Measurements from ENCODE around the gene LIMCH1.

LIMCH1 gene

DNA sequence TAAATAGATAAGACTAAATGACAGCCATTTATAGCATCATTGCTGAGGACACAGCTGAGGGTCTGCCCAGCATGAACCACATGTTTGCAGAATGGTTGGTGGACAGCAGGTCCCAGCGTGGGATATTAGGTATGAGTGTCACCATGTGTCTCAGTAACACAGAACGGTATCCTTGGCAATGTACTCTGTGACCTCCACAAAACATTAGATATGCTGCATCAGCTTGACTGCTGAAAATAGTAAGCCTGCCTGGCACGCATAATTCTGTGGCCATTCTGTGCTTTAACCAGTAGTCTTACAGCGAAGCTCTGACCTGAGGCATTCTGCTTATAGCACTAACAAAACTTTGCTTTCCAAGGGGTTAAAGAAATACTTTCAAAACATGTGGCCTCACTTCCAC, 32.0 kb downstream of the LIMCH1 start:
- DNase-seq: no peak

DNA sequence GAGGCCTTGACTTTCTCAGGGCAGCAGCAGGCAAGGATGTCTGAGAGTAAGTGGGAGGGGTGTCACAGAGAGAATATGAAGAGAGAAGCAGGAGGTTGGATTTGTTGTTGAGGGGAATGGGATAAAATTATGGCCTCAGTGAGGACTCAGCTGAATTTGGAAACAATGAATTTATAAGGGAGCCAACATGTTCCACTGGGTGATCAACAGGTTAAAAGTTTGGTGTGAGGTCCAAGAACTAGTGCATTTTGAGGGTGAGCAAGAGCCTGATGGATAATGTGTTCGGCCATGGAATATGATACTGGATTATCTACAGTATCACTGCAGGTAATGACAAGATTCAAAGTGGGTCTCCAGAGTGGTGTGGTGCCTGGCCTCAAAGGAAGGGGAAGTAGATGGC, 33.5 kb downstream of the LIMCH1 start:
- DNase-seq: no peak

- no peak for DNase-seq
These were observed 34.6 kb downstream of the LIMCH1 start for GRCh38 chr4:41572516-41572915.

DNA sequence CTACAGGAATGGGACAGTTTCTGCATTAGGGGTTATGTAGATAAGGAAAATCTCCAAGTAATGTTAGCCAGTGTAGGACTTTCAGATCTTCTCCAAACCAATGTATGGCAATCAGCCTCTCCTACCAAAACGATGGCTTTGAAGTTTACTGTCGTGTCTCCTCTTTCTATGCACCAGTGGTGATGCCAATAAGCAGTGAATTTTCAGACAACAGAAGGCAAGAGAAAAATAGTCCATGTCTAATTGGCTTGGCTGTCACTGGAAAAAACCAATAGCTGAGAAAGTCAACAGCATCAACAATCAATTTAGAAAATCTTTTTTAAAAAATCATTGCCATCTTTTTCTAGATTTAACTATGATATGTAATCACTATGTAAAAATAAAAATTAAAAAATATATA, 35.0 kb downstream of the LIMCH1 start:
- DNase-seq: no peak

DNA sequence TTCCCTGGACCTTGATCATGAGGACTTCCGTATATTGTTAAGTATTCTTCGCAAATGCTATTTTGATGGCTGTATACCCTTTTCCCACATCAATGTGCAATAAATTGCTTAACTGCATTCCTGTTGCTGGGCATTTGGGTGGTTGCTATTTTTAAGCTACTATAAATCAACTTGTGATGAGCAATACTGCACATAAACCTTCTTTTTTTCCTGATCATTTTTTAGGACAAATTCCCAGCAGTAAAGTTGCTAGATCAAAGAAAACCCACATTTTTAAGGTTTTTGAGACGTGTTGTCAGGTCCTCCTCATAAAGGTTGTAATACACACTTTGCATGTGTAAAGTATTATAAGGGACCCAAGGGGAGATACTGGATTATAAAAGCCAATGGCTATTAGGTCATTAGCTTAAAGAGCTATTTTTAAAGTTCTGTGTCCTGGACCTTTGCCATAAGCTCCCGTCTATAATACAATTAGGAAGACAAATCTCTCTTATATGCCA, 35.6 kb downstream of the LIMCH1 start:
- no peak for DNase-seq

DNA sequence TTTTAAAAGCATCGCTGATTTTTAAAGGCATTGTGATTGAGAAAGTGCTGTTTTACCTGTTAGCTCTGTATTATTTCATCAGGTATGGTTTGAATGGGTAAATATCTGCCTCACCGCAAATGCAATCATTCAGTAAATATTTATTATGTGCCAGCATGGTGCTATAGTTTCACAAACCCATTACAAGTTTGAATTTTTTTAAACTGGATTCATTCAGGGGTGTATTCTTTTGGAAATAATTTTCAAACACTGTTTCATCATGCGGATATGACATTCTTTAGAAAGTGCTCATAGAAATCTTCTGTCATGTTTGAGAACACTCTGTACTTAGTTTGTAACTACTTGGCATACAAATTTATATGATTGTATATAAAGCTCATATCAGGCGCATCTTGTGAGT, 37.2 kb downstream of the LIMCH1 start:
- DNase-seq: no peak

- DNase-seq: no peak
These were observed 37.7 kb downstream of the LIMCH1 start for GRCh38 chr4:41575665-41576064.

DNA sequence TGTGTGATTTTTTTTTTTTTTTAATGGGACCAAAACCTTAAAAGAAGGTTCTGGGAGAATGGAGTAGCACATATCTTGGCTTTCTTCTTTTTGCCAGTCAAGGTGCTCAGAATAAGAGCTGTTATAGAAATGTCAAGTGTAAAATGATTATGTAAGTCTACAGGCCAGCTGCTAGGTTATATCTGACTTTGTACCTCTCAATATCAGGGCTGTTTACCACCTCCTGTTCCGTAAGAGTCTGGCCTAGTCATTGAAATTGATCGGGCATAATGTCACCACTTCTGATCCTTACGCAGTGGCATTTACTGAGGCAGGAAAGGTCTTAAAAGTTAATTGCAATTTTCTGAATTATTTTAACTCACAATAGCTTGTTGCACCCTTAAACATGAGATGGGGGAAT, 41.1 kb downstream of the LIMCH1 start:
- DNase-seq: no peak

DNA sequence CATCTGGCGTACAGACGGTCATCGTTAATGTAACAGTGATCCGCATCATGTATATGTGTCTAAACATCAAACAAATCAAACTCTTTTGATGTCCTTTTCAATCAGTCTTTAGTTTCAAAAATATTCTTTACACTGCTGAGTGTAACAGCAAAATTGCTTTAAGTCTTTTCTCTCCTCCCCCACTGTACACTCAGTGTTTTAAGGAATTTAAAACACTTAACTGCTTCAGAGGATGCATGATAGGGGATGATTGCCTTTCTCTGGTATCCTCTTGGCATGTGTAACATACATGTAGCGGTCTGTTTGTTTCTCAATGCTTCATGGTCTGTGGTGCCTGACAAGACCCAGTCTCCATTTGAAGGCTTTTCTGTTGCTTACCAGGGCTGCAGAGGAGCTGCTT, 41.6 kb downstream of the LIMCH1 start:
- no peak for DNase-seq

DNA sequence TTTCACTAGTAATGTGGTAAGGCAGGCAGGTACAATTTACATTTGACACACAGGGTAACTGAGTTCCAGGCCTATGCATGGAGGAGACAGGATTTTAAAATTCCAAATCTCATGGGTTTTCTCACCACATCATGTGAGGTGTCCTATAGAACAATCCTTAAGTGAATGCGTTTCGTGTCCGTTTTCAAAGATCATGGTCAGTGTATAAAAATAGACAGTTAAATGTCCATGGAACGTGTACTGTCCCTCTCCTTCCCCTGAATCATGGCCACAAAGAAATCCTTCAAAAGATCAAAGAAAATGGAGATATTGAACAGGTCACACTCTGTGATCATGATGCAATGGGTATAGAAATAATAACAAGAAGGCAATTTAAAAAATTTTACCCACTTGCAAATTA, 42.0 kb downstream of the LIMCH1 start:
- no peak for DNase-seq

DNA sequence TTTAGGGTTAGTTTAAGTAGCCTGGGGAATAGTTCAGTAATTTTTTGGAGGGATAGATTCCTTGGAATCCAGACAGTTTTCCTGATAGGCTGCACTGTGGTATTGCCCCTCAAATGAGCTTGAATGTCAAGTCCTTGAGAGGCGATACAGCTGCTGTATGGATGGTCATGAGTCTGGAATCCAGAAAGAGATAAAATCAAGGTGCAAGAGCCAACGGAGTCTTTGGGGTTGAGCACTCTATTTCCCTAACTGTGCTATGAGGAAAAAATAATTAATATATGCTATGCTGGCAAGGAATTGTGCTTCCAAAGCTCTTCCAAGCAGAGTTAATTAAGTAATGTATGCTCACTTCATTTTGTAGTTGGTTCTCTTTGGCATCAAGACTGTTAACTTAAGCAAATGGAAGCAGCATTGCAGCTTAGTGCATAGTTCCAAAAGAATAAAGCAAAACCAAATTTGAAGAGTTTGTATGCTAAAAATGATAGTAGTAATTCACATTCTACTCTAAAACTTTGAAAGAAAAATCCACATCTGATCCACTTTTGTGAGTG, 48.8 kb downstream of the LIMCH1 start:
- DNase-seq: no peak

GRCh38 chr4:41587286-41587685, 49.3 kb downstream of the LIMCH1 start:
- DNase-seq: no peak

DNA sequence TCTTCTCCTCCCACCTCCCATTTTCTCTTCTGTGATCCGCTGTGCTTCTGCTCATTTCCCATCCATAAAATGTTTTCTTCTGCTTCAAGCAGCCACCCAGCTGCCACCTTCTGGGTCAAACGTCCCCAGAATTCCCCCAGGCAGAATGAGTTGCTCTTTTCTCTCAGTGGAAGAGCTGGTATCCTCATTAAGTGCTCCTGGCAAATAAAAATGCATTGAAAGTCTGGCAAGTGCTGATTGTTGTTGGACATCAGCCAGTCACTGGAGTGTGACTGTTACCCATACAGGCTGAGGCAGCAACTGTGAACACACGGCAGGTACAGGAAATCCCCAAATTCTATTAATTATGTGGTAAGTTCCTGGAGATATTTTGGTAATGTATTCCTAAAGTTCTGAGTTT, 52.6 kb downstream of the LIMCH1 start:
- no peak for DNase-seq

- no peak for DNase-seq
These were observed 56.5 kb downstream of the LIMCH1 start for GRCh38 chr4:41594432-41594831.

DNA sequence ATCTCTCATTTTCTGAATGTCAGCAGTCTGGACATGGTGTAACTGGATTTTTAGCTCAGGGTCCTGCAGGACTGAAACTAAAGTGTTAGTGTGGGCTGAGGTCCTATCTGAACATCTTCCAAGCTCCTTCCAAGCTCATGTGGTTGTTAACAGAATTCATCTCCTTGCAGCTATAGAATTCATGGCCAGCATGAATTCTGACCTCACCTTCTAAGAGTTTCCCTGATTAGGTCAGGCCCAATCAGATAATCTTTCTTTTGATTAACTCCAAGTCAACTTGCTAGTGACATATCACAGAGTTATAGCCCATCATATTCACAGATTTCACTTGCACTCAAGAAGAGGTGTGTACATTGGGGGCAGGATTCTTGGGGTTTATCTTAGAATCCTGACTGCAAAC, 59.5 kb downstream of the LIMCH1 start:
- no peak for DNase-seq

GRCh38 chr4:41598580-41598979, 60.6 kb downstream of the LIMCH1 start:
- no peak for DNase-seq

DNA sequence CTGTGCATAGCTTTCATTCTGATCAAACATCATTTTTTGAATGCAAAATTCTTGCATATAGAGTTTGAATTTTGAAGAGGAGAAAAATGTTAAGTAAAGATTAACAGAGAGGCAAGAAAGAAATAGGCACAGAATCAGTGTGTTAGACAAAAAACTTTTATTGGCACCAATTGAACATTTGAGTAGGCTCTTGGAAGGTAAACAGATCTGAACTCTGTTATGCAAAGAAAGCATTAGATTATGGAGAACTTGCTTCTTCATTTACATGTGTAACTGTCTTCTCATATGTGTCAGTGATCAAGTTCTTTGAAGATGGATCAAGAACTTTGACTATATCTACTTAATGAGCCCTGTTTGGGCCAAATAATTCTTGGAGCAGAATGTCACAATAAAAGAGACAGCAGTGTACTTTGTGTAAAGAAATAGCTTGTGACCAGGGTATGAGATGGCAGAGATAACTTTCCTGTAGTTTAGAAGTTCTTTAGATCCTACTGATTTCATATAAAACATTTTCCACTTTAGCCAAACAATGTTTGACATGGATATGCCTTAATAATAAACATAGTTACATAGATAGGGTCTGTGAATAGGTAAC, 61.3 kb downstream of the LIMCH1 start:
- DNase-seq: no peak

GRCh38 chr4:41600243-41600912, 62.4 kb downstream of the LIMCH1 start:
- DNase-seq: no peak

DNA sequence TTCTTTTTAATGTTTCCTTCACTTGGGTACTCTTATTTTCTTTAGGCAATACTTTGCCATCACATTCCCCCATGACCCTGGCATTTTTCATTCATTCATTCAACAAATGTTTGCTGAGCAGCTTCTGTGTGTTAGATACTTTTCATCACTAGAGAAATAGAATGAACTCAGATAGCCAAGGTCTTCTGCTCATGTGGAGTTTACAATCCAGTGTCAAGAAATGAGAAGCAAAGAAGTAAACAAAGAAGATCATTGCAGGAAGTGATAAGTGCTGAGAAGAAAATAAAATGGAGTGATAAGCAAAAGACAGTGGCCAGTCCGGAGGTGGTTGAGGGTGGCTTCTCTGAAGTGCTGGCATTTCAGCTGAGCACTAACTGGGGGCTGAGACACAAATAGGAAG, 63.1 kb downstream of the LIMCH1 start:
- no peak for DNase-seq

DNA sequence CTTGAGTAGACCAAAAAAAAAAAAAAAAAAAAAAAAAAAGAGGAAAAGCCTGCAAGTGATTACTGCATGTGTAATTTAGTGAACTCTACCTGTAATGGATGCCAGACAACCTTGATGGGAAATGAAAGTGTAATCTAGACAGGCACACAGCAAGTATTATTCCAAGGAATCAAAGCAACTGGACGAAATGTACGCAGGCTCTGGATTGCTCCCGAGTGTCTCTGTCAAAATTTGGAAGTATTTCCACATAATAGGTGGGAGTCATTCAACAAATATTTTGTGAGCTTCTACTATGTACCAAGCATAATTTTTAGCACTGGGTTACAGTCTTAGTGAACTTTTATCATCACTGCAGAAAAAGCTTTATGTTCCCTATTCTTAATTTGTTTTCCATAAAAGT, 64.2 kb downstream of the LIMCH1 start:
- DNase-seq: no peak

DNA sequence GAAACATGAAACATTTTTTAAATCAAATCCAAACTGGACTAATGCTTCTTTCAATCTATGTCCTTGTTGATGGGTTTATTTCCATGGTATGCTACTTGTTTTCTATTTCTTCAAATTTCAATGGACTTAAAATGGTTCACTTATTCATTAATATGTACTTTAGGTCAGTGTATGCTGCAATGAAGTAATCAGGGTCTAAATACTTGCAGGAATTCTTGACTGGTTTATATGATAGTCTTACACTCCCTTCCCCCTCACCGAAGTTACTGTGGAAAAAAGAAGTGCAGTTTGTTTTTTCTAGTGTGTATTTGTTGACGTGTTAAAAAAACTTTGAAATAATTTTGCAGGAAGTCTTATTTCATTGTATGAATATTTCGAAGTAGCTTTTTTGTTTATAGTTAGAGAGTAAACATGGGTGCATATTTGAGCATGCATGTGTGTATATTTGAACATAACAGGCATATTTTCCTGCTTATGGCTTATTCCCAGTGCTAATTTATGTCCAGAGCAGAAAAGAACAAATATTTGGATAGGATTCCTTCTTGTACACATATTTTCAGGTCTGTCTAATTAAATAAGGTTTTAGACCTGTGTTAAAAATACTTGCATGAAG, 65.0 kb downstream of the LIMCH1 start:
- DNase-seq: no peak

DNA sequence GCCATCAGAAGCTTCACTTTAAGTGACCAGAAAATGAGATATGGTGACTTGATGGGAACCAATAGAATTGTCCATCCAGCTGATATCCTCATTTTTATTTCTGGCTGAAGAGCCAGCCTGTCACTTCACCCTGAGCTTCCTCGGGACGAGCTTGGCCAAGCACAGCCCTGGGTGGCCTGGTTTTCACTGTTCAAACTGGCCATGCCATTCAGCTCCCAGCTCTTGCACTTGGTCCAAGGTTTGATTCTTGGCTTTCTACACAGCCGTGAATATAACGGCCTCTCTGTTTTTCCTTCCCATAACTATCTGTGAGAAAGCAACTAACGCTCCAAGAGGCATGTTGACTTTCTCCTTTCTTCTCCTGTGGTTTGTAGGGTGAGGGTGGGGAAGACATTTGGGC, 71.9 kb downstream of the LIMCH1 start:
- DNase-seq: no peak

DNA sequence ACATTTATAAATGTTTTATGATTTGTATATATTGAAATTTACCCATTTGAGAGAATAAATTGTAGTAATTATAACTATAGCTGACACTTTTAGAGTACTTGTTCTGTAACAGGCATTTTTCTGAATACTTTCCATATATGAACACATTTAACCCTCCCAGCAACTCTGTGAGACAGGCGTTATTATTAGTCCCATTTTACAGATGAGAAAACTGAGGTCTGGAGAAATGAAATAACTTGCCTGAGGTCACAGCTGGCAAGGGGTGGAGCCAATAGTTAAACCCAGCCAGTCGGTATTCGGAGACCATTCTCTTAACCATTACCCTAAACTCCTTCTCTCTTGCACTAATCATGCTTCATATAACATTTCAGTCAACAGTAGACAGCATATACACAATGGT, 72.5 kb downstream of the LIMCH1 start:
- no peak for DNase-seq

GRCh38 chr4:41611124-41611838, 73.3 kb downstream of the LIMCH1 start:
- no peak for DNase-seq

Data from activated CD4-positive, alpha-beta T cell treated with anti-CD3 and anti-CD28 coated beads for 1 hour (primary cell).